SK-N-SH (cell line): Measurements from ENCODE around the gene FGGY. TPM values are rescaled to one million over a fixed set of nuclear protein-coding genes. Genes with fewer than 3 reads are reported as not detected.

Experiments used
- CTCF ChIA-PET: fragments of 300-600, 350-600 bp; formaldehyde crosslinking; extraction: SDS; loops from one replicate; lab custom pipeline; 2021; lab: Yijun Ruan, JAX
- POLR2A ChIA-PET: fragments of 350-600 bp; sonication (Branson Sonifier 250); formaldehyde crosslinking; extraction: SDS; loops from one replicate; lab custom pipeline; 2020; ENCODE audit warnings: antibody characterized with exemption, inconsistent platforms; lab: Yijun Ruan, JAX
- DNase-seq: peaks from one replicate; pipeline ENCODE4 v3.0.0; 2012
- H2AFZ ChIP-seq: fragments of 200-600 bp; sonication (generic); 2 replicates; pipeline ENCODE4 v1.8.1; 2016; ENCODE audit warnings: antibody characterized with exemption, mild to moderate bottlenecking, low read depth
- H3F3A ChIP-seq: fragments of 200-600 bp; sonication (generic); replicated peaks from 2 replicates; pipeline ENCODE3; 2016; ENCODE audit warnings: antibody characterized with exemption, mild to moderate bottlenecking; ENCODE audit not compliant: insufficient read depth
- H3K27ac ChIP-seq, 2 experiments: fragments of 200-500 bp in 1 of 2; fragments of 200-600 bp in 1 of 2; sonication (Bioruptor generic) in 1 of 2; sonication (generic), shearing (Covaris generic) in 1 of 2; 2 replicates each; pipeline versions ENCODE4 v1.5.1 to v1.6.1; 2014 to 2016; ENCODE audit warnings: low read depth in 2 of 2, inconsistent platforms in 1 of 2, low read length in 1 of 2, mild to moderate bottlenecking in 1 of 2, mixed read lengths in 1 of 2
- H3K27me3 ChIP-seq: fragments of 200-600 bp; sonication (generic), shearing (Covaris generic); 2 replicates; pipeline ENCODE4 v1.6.1; 2016; ENCODE audit warnings: mixed run types; ENCODE audit not compliant: insufficient read depth
- H3K36me3 ChIP-seq, 2 experiments: fragments of 200-500 bp in 1 of 2; fragments of 200-600 bp in 1 of 2; sonication (Bioruptor generic) in 1 of 2; sonication (generic) in 1 of 2; replicated peaks in 1 of 2; 2 replicates each; pipeline versions ENCODE3 to v1.5.1; 2014 to 2016; ENCODE audit warnings: low read length in 1 of 2, mild to moderate bottlenecking in 1 of 2; ENCODE audit not compliant: insufficient read depth in 2 of 2, control insufficient read depth in 1 of 2
- H3K4me1 ChIP-seq, 2 experiments: fragments of 200-500 bp in 1 of 2; fragments of 200-600 bp in 1 of 2; sonication (Bioruptor generic) in 1 of 2; sonication (generic), shearing (Covaris generic) in 1 of 2; 2 replicates each; pipeline versions ENCODE4 v1.5.1 to v1.6.1; 2014 to 2016; ENCODE audit warnings: low read depth in 1 of 2, low read length in 1 of 2, mixed run types in 1 of 2; ENCODE audit not compliant: insufficient read depth in 2 of 2, control insufficient read depth in 1 of 2
- H3K4me2 ChIP-seq: fragments of 200-600 bp; sonication (generic), shearing (Covaris generic); 2 replicates; pipeline ENCODE4 v1.6.1; 2017; ENCODE audit warnings: mixed run types
- H3K4me3 ChIP-seq, 2 experiments: fragments of 200-500 bp in 1 of 2; fragments of 200-600 bp in 1 of 2; sonication (Bioruptor generic) in 1 of 2; sonication (generic), shearing (Covaris generic) in 1 of 2; 2 replicates each; pipeline versions ENCODE4 v1.5.1 to v1.8.1; 2014 to 2016; ENCODE audit warnings: low read depth in 2 of 2, inconsistent platforms in 1 of 2, low read length in 1 of 2, mild to moderate bottlenecking in 1 of 2, mixed read lengths in 1 of 2, moderate library complexity in 1 of 2
- H3K79me2 ChIP-seq: fragments of 200-600 bp; sonication (generic); 2 replicates; pipeline ENCODE4 v1.8.1; 2017; ENCODE audit warnings: mild to moderate bottlenecking; ENCODE audit not compliant: insufficient read depth
- H3K9ac ChIP-seq: fragments of 200-600 bp; sonication (generic); 2 replicates; pipeline ENCODE4 v1.6.1; 2017; ENCODE audit warnings: mixed run types
- H3K9me2 ChIP-seq: fragments of 200-600 bp; sonication (generic); 2 replicates; pipeline ENCODE4 v1.6.1; 2017; ENCODE audit warnings: mixed run types
- H3K9me3 ChIP-seq: fragments of 200-600 bp; sonication (generic); 2 replicates; pipeline ENCODE4 v1.6.1; 2017; ENCODE audit warnings: mixed run types, mild to moderate bottlenecking, moderate library complexity
- H4K20me1 ChIP-seq: fragments of 200-600 bp; sonication (generic); 2 replicates; pipeline ENCODE4 v1.6.1; 2017; ENCODE audit warnings: mild to moderate bottlenecking, mixed run types; ENCODE audit not compliant: insufficient read depth
- EP300 ChIP-seq, 2 experiments: IDR thresholded peaks; 2 replicates each; pipeline versions ENCODE4 v1.4.0 to v1.6.1; 2012; ENCODE audit warnings: borderline replicate concordance in 1 of 2, low read depth in 1 of 2, low read length in 1 of 2
- EZH2phosphoT487 ChIP-seq: fragments of 200-600 bp; sonication (generic); IDR thresholded peaks from 2 replicates; pipeline ENCODE4 v1.6.1; 2017; ENCODE audit warnings: low read depth, mixed run types, mild to moderate bottlenecking, antibody characterized with exemption, moderate library complexity, borderline replicate concordance
- FOXJ3 ChIP-seq: sonication (generic); formaldehyde crosslinking; IDR thresholded peaks from 2 replicates; pipeline ENCODE4 v1.5.1; 2020; ENCODE audit warnings: mild to moderate bottlenecking, missing genetic modification reagents
- FOXM1 ChIP-seq: IDR thresholded peaks from 2 replicates; pipeline ENCODE4 v1.4.0; 2012; ENCODE audit warnings: low read depth, mild to moderate bottlenecking
- GATA2 ChIP-seq: sonication (generic); formaldehyde crosslinking; IDR thresholded peaks from 2 replicates; pipeline ENCODE4 v1.5.0; 2020; ENCODE audit warnings: mild to moderate bottlenecking, missing genetic modification reagents
- MXI1 ChIP-seq: IDR thresholded peaks from 2 replicates; pipeline ENCODE4 v1.6.1; 2012; ENCODE audit warnings: mild to moderate bottlenecking, low read depth, low read length, improper control_type of control experiment
- NFIC ChIP-seq: IDR thresholded peaks from 2 replicates; pipeline ENCODE4 v1.4.0; 2012; ENCODE audit warnings: borderline replicate concordance
- PBX3 ChIP-seq: IDR thresholded peaks from 2 replicates; pipeline ENCODE4; 2012
- RCOR1 ChIP-seq: fragments of 150-350 bp; IDR thresholded peaks from 2 replicates; pipeline ENCODE4 v1.6.1; 2017; ENCODE audit warnings: antibody characterized with exemption, low read length
- RFX5 ChIP-seq: IDR thresholded peaks from 2 replicates; pipeline ENCODE4 v1.6.1; 2012; ENCODE audit warnings: mild to moderate bottlenecking, improper control_type of control experiment, low read length
- TCF12 ChIP-seq: IDR thresholded peaks from 2 replicates; pipeline ENCODE4 v1.4.0; 2012
- USF2 ChIP-seq: fragments of 150-350 bp; IDR thresholded peaks from 2 replicates; pipeline ENCODE4 v1.6.1; 2017; ENCODE audit warnings: antibody characterized with exemption, low read length, low read depth, borderline replicate concordance
- WGBS: methylation state at CpG from one replicate; pipeline ENCODE4 v1.1.6; 2017; ENCODE audit warnings: low lambda C conversion rate; 5-methylcytosine and 5-hydroxymethylcytosine counted together
- polyA plus RNA-seq, 3 experiments: library from polyadenylated mRNA; depleted of rRNA; stranded (reverse); fragments of >200 nt; gene quantifications; 2 replicates each; pipeline ENCODE4 v1.2.3, GENCODE V29; 2012
- TF ChIP-seq, protein P1 (sequence below): IDR thresholded peaks from 2 replicates; pipeline ENCODE4 v1.4.0; 2012; ENCODE audit warnings: low read depth

The FGGY gene
- polyA plus RNA-seq, 1 of the 3 experiments (the other 2 are of a cell fraction), result 10.3 TPM

DNA sequence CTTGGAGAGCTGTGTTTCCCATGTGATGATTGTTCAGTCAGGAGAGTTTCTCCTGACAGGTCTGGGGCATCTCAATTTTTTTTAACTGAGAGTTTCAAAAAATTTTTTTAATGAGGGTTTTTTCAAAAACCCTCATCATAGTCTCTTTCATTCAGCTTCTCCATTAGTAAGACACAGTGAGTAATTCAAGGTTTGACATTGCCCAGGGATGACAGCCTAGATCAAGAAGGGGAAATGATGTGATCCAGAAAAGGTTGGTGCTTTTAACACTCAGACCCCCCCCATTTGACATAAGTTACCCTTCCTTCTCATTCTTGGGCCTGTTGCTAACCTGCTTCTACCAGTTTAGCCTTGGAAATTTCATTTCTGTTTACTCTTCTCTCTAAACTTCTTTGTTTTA, 328.5 kb downstream of the FGGY start:
- Histone ChIP-seq H3K4me1 (no peaks in the 10 kb centered on the region; a peak in 1 of 4 replicates), H3K4me3 (no peak overlapping the region), H3K27ac (no peak overlapping the region; a peak in 1 of 4 replicates), H3K9me3 (no peaks in the 10 kb centered on the region), H3K79me2 (no peaks in the 10 kb centered on the region), H2AFZ (no peak overlapping the region), H3K4me2 (no peak overlapping the region), H3K27me3 (no peaks in the 10 kb centered on the region), H3K36me3 (no peaks in the 10 kb centered on the region), H3K9me2 (no peaks in the 10 kb centered on the region), H4K20me1 (no peaks in the 10 kb centered on the region), H3F3A (no peaks in the 10 kb centered on the region), H3K9ac (no peak overlapping the region)
- peak; percentile 57 for TF ChIP-seq PBX3
- TF ChIP-seq TCF12, result peak; percentile 69
- no peak for TF ChIP-seq RCOR1
- DNase-seq, result no peak
- ChIA-PET POLR2A (no interaction called here), CTCF (interaction anchor here (0.9 to 1.1 kb wide), 2 partner anchors 73 to 134 kb away, joined by 3 to 5 read pairs; no protein-coding TSS in a partner anchor)

GRCh38 chr1:59631561-59632255, 334.8 kb downstream of the FGGY start:
- DNase-seq, result no peak
- no peak overlapping the region for H3K4me2 ChIP-seq
- no peaks in the 10 kb centered on the region for H3F3A ChIP-seq
- no peaks in the 10 kb centered on the region for H4K20me1 ChIP-seq
- no peak overlapping the region for H3K27ac ChIP-seq
- no peak overlapping the region for H3K4me3 ChIP-seq
- TF ChIP-seq MXI1 (no peak), FOXM1 (no peak), EP300 (IDR thresholded peaks at IDR 0.05; ENCODE audit: borderline replicate concordance in 1 of 2, low read depth in 1 of 2, low read length in 1 of 2) (no peak), RFX5 (no peak), GATA2 (CRISPR knock-in tag) (no peak), FOXJ3 (CRISPR knock-in tag) (no peak), RCOR1 (no peak), EZH2phosphoT487 (no peak), USF2 (no peak), NFIC (no peak), PBX3 (no peak)
- TF ChIP-seq, protein P1, sequence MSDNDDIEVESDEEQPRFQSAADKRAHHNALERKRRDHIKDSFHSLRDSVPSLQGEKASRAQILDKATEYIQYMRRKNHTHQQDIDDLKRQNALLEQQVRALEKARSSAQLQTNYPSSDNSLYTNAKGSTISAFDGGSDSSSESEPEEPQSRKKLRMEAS, result no peak
- H2AFZ ChIP-seq, result no peak overlapping the region
- no peaks in the 10 kb centered on the region for H3K79me2 ChIP-seq
- POLR2A ChIA-PET, result no interaction called here
- no peaks in the 10 kb centered on the region for H3K9me2 ChIP-seq
- no peaks in the 10 kb centered on the region for H3K9me3 ChIP-seq
- WGBS, result 88% methylated on average over 1 of the region's 1 CpG
- peaks cover 0 to 7% of the 10 kb centered on the region in 2 experiments; a peak in 2 of 4 replicates for H3K4me1 ChIP-seq
- H3K36me3 ChIP-seq, result no peaks in the 10 kb centered on the region
- H3K27me3 ChIP-seq, result no peaks in the 10 kb centered on the region
- CTCF ChIA-PET, result interaction anchor here (0.9 kb wide), 1 partner anchor 68 kb away, joined by 3 read pairs; no protein-coding TSS in a partner anchor
- no peak overlapping the region for H3K9ac ChIP-seq
